ENCODE measurements around the gene CWF19L2. TPM values are rescaled to one million over a fixed set of nuclear protein-coding genes. Genes with fewer than 3 reads are reported as not detected.

Gene CWF19L2
- total and polyA plus RNA-seq, 2 of the 8 experiments (the other 6 are each of a cell fraction or from before 2014, with no cell fraction given) = 2.2 to 16.6 TPM

DNA sequence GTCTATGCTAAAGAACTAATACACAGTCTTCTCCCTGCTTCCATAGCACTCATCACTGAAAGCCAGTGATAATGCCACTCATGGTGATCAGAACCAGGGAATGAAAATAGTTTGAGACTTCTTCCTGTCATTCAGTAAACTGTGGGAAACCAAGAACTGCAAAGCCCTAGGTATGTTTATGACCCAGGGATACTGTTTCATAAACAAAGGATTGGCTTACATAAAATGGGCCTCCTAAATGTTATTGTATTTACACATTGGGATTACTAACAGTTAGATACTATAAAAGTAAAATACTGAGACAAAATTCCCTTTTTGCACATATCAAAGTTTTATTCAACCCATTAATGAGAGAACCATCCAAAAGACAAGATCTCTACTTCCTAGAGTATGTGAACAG is 21.3 kb upstream of the CWF19L2 start (continued):
- no peak for TF ChIP-seq KDM1A (IDR thresholded peaks at IDR 0.05; ENCODE audit: borderline replicate concordance, low read length)
- no peak for TF ChIP-seq RBBP5 (IDR thresholded peaks at IDR 0.05; ENCODE audit: borderline replicate concordance, low read depth, low read length)
